ENCODE results near the gene ERN1. TPM values are rescaled to one million over a fixed set of nuclear protein-coding genes. Genes with fewer than 3 reads are reported as not detected.

The ERN1 gene
- total RNA-seq, 4 donors from 2014 or later: 7.8 to 29.2 (median 12.8) TPM

- H3K27ac ChIP-seq: no peak overlapping the region
- no peaks in the 10 kb centered on the region for H3K9me3 ChIP-seq
- H3K36me3 ChIP-seq: no peaks in the 10 kb centered on the region
- H3K4me3 ChIP-seq: no peak overlapping the region
- TF ChIP-seq POLR2AphosphoS5 (IDR thresholded peaks at IDR 0.05) (no peak), POLR2A (IDR thresholded peaks at IDR 0.05) (no peak), EP300 (IDR thresholded peaks at IDR 0.05; ENCODE audit: low read depth) (no peak), CTCF (IDR thresholded peaks at IDR 0.05) (no peak)
- intact Hi-C loops (cut with DNase I; ENCODE audit: low total_unique reads): loop anchor here (10.0 kb wide), 1 partner anchor 70 kb away; no protein-coding TSS in a partner anchor
- 60 to 67% methylated on average over 1 to 6 of the region's 6 CpGs for WGBS, 2 donors (ENCODE audit: low coverage in 1 of 2)
- in situ Hi-C loops (cut with MboI; ENCODE audit: low pct_ligation_motif_present in 1 of 4, low pct_unique_long_range_greater_than_20kb in 1 of 4, low sequenced_read_pairs in 3 of 4): loop anchor here in 3 of 4 donors (5.0 to 25.0 kb wide), 6 partner anchors 60 to 223 kb away; partner anchors contain the start of genes CSHL1 (in 3 of the 3), GH1 (in 3 of the 3) and ICAM2 (in 2 of the 3)
- H3K27me3 ChIP-seq: no peaks in the 10 kb centered on the region
- peaks cover 6 to 19% (median 9%) of the 10 kb centered on the region in 4 donors for H3K4me1 ChIP-seq
- no peak for DNase-seq
Measured at GRCh38 chr17:64135000-64135399, 5.1 kb upstream of the ERN1 start.

DNA sequence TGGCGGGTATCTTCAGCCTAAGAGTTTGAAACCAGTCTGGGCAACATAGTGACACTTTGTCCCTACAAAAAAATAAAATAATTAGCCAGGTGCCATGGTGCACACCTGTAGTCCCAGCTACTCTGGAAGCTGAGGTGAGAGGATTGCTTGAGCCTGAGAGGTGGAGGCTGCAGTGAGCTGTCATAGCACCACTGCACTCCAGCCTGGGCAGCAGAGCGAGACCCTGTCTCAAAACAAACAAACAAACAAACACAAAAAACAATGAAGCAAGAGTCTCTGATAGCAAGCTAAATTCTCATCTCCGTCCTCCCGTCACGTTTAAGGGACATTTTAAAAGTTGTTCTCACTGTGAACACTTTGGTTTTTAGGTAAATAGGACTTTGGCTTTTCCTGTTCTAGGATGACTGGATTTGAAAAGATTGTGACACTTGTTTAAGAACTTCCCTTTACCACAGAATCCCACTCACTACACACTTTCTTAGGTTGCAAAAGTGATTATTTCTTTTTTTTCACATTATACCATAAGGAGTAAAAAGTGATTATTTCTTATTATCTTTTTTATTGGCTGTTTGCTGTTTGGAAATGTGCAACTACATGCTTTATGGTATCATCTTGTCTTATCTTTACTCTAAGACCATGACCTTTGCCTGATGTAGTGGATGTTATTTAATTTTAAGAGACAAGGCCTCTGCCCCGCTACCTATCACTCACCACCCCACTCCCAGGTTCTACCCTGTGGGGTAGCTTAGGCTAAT is 4.4 kb upstream of the ERN1 start:
- WGBS, 2 donors (ENCODE audit: low coverage in 1 of 2): 60 to 73% methylated on average over 3 to 6 of the region's 6 CpGs
- TF ChIP-seq EP300 (IDR thresholded peaks at IDR 0.05; ENCODE audit: low read depth) (no peak), POLR2AphosphoS5 (IDR thresholded peaks at IDR 0.05) (no peak), CTCF (IDR thresholded peaks at IDR 0.05) (no peak), POLR2A (IDR thresholded peaks at IDR 0.05) (no peak)
- no peak for DNase-seq
- intact Hi-C loops (cut with DNase I; ENCODE audit: low total_unique reads): loop anchor here (10.0 kb wide), 1 partner anchor 70 kb away; no protein-coding TSS in a partner anchor
- no peaks in the 10 kb centered on the region for H3K36me3 ChIP-seq
- in situ Hi-C loops (cut with MboI; ENCODE audit: low pct_ligation_motif_present in 1 of 4, low pct_unique_long_range_greater_than_20kb in 1 of 4, low sequenced_read_pairs in 3 of 4): loop anchor here in 3 of 4 donors (10.0 to 25.0 kb wide), 5 partner anchors 60 to 222 kb away; partner anchors contain the start of genes CSHL1 (in 3 of the 3), GH1 (in 3 of the 3) and ICAM2 (in 2 of the 3)
- H3K9me3 ChIP-seq: no peaks in the 10 kb centered on the region
- H3K27ac ChIP-seq: no peak overlapping the region
- peaks cover 6 to 19% (median 9%) of the 10 kb centered on the region in 4 donors for H3K4me1 ChIP-seq
- no peaks in the 10 kb centered on the region for H3K27me3 ChIP-seq
- no peak overlapping the region for H3K4me3 ChIP-seq

DNA sequence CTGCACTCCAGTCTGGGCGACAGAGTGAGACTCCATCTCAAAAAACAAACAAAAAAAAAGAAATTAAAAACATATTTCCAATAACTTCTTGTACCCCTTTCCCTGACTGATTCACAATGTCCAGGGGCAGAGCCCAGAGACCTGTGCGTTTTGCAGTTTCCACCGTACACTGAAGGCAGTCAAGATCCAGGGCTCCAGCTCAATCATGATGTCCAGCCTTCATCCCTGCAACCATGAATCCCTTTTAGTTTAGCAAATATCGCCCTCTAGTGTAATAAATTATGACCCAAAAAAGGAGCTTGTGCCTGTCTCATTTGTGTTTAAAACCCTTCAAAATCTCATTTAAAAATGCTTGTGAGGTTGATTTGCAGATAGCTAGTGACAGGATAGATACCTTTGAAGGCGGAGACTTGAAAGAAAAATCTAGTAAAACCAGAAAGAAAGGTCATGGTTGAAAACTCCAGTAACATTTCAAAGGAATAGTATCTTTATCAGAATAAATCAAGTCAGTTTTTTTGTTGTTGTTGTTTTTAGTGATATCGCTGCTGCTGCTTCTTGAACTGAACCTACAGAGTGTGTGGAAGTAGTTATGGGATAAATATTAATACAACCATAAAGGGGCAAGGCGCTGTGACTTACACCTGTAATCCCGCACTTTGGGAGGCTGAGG is 3.7 kb upstream of the ERN1 start:
- no peak for TF ChIP-seq EP300 (IDR thresholded peaks at IDR 0.05; ENCODE audit: low read depth)
- no peak for TF ChIP-seq POLR2AphosphoS5 (IDR thresholded peaks at IDR 0.05)
- peak; percentile 63 to 77 (median 73) for TF ChIP-seq CTCF (IDR thresholded peaks at IDR 0.05)
- TF ChIP-seq POLR2A (IDR thresholded peaks at IDR 0.05): no peak
- no peaks in the 10 kb centered on the region for H3K9me3 ChIP-seq
- H3K36me3 ChIP-seq: no peaks in the 10 kb centered on the region
- no peak overlapping the region for H3K27ac ChIP-seq
- WGBS, 2 donors (ENCODE audit: low coverage in 1 of 2): 41 to 53% methylated on average over 5 to 8 of the region's 8 CpGs
- no peak for DNase-seq
- in situ Hi-C loops (cut with MboI; ENCODE audit: low pct_ligation_motif_present in 1 of 4, low pct_unique_long_range_greater_than_20kb in 1 of 4, low sequenced_read_pairs in 3 of 4): loop anchor here in 3 of 4 donors (10.0 to 25.0 kb wide), 5 partner anchors 59 to 221 kb away; partner anchors contain the start of genes CSHL1 (in 3 of the 3), GH1 (in 3 of the 3) and ICAM2 (in 2 of the 3)
- peaks cover 6 to 23% (median 15%) of the 10 kb centered on the region in 4 donors for H3K4me1 ChIP-seq
- no peak overlapping the region for H3K4me3 ChIP-seq
- no peaks in the 10 kb centered on the region for H3K27me3 ChIP-seq
- intact Hi-C loops (cut with DNase I; ENCODE audit: low total_unique reads): loop anchor here (2.0 to 10.0 kb wide), 2 partner anchors 69 to 107 kb away; no protein-coding TSS in a partner anchor
